ENCODE measurements around the gene PTPRN2. TPM values are rescaled to one million over a fixed set of nuclear protein-coding genes. Genes with fewer than 3 reads are reported as not detected.

The PTPRN2 gene
- total and polyA plus RNA-seq, 2 of the 13 experiments (the other 11 are each of a cell fraction or from before 2014, with no cell fraction given), result 2.5 to 24.2 TPM

DNA sequence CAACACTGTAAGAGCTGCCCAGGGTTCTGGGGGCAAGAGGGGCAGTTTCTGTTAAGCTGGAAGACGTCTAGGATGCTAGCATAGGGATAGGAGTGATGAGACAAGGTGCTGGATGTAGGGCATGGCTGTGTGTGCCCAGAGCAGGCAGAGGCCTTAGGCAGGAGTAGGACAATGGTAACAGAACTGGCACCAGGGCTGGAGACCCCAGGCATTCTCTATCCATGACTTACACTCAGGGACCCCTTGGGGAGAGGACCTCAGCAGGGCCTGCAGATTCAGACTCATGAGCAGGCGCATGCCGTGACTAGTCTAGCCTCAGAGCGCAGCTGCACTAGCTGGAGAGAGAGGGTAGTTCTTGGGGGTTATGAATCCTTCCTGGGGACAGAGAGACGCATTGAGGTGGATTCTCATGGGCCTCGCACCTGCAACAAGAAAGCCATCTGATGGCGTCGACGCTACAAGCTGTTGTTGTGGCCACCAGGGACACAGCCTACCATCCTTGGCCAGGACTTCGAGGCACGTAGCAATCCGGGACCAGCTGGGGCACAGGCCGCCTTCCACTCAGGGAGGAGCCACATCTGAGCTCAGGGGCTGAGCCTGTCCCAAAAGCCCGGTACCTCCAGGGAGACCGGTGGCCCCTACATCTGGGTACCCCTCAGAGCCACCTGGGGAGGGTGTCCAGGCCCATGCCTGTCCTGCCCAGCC lies 474.1 kb downstream of the PTPRN2 start (continued):
- TF ChIP-seq, protein P1, sequence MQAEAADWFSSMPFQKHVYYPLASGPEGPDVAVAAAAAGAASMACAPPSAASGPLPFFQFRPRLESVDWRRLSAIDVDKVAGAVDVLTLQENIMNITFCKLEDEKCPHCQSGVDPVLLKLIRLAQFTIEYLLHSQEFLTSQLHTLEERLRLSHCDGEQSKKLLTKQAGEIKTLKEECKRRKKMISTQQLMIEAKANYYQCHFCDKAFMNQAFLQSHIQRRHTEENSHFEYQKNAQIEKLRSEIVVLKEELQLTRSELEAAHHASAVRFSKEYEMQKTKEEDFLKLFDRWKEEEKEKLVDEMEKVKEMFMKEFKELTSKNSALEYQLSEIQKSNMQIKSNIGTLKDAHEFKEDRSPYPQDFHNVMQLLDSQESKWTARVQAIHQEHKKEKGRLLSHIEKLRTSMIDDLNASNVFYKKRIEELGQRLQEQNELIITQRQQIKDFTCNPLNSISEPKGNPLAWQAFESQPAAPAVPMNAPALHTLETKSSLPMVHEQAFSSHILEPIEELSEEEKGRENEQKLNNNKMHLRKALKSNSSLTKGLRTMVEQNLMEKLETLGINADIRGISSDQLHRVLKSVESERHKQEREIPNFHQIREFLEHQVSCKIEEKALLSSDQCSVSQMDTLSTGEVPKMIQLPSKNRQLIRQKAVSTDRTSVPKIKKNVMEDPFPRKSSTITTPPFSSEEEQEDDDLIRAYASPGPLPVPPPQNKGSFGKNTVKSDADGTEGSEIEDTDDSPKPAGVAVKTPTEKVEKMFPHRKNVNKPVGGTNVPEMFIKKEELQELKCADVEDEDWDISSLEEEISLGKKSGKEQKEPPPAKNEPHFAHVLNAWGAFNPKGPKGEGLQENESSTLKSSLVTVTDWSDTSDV (CRISPR knock-in tag; IDR thresholded peaks at IDR 0.05), result no peak
- TF ChIP-seq ZNF550 (CRISPR knock-in tag; IDR thresholded peaks at IDR 0.05; ENCODE audit: borderline replicate concordance), result no peak
- TF ChIP-seq YEATS4 (CRISPR knock-in tag; IDR thresholded peaks at IDR 0.05; ENCODE audit: borderline replicate concordance), result no peak

DNA sequence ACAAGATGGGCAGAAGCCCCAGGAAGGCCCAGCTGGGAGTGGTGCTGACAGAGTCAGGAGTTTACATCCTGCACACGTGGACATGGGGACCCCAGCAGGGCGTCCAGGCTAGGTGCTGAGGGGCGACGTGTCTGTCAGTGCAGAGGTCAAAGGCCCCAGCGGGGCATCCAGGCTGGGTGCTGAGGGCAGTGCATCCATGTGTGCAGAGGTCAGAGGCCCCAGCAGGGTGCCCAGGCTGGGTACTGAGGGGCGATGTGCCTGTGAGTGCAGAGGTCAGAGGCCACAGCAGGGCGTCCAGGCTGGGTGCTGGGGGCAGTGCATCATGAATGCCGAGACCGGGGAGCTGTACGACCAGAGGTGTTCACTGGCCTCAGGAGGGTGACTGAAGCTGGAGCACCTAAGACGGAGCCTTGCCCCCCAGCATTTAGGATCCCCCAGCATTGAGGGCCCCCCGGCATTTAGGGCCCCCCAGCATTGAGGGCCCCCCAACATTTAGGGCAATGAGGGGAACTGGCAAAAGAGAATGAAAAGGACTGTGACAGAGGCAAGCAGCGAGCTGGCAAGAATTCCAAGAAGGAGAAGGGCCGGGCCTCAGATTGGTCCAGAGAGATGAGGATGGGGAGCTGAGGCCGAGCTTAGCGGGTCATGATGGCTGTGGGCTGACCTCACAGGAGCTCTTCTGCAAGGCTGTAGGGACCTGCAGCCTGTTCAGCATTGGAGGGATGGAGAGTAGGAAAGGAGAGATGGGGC lies 474.9 kb downstream of the PTPRN2 start:
- BruUV-seq (replicated peaks), result no TSS peak
- FAIRE-seq, result no peak
- TF ChIP-seq ZNF749 (CRISPR knock-in tag; IDR thresholded peaks at IDR 0.05; ENCODE audit: borderline replicate concordance), result no peak

More for the DNA sequence above, 474.9 kb downstream of the PTPRN2 start:
- ChIA-PET POLR2A (no interaction called here), CTCF (ENCODE audit: low intra/inter-chr PET ratio, low total read pairs) (no interaction called here)
- intact Hi-C loops (cut with micrococcal nuclease; ENCODE audit: unreplicated experiment) (no loop called here), in situ Hi-C loops (cut with HindIII; ENCODE audit: extremely low pct_ligation_motif_present, low pct_unique_long_range_greater_than_20kb) (no loop called here)
- H3K79me2 ChIP-seq (ENCODE audit: insufficient read depth, low read length), result no peaks in the 10 kb centered on the region
- H3K36me3 ChIP-seq (replicated peaks in 1 of 2; ENCODE audit: control insufficient read depth in 1 of 2, insufficient read depth in 2 of 2, low read length in 2 of 2), result peaks cover 0 to 7% of the 10 kb centered on the region in 2 experiments; a peak in 1 of 5 replicates
- H2AFZ ChIP-seq (ENCODE audit: low read length), result no peak overlapping the region
- 83% methylated on average over 9 of the region's 16 CpGs for WGBS (ENCODE audit: low lambda C conversion rate)
- peaks cover 23% of the 10 kb centered on the region for H3K4me1 ChIP-seq (ENCODE audit: insufficient read depth, low read length)
- H3K4me3 ChIP-seq (replicated peaks in 1 of 3; ENCODE audit: insufficient read depth in 1 of 3, low read depth in 2 of 3, low read length in 3 of 3), result no peak overlapping the region
- no peak overlapping the region for H3K27ac ChIP-seq (ENCODE audit: extremely low read length, insufficient read depth, low read length)
- H4K20me1 ChIP-seq (ENCODE audit: insufficient read depth, low read length), result no peaks in the 10 kb centered on the region
- H3K9ac ChIP-seq (ENCODE audit: insufficient read depth, low read depth, low read length), result no peak overlapping the region
- peaks cover 10% of the 10 kb centered on the region for H3K9me3 ChIP-seq (ENCODE audit: low read length)
- H3K4me2 ChIP-seq (ENCODE audit: low read depth, low read length), result no peak overlapping the region
- DNase-seq (ENCODE audit: low spot score), result no peak
- no peaks in the 10 kb centered on the region for H3K27me3 ChIP-seq (ENCODE audit: control insufficient read depth in 1 of 2, insufficient read depth in 2 of 2, low read length in 2 of 2)
- no peak for ATAC-seq
